GM18951 (cell line): ENCODE results near the gene TEX51.

Source experiments
- POLR2A ChIP-seq: IDR thresholded peaks from 4 replicates; pipeline ENCODE4 v1.6.1; 2011; ENCODE audit warnings: mild to moderate bottlenecking; ENCODE audit not compliant: insufficient read length, insufficient read depth; ENCODE audit errors: extremely low read depth
- in situ Hi-C: fragments of 300-500 bp; cut with MboI; formaldehyde crosslinking; loops from one replicate; pipeline ENCODE4 v1.12.0; 2022; ENCODE audit warnings: low sequenced_read_pairs, mixed read lengths, inconsistent platforms; ENCODE audit not compliant: unreplicated experiment

The TEX51 gene

DNA sequence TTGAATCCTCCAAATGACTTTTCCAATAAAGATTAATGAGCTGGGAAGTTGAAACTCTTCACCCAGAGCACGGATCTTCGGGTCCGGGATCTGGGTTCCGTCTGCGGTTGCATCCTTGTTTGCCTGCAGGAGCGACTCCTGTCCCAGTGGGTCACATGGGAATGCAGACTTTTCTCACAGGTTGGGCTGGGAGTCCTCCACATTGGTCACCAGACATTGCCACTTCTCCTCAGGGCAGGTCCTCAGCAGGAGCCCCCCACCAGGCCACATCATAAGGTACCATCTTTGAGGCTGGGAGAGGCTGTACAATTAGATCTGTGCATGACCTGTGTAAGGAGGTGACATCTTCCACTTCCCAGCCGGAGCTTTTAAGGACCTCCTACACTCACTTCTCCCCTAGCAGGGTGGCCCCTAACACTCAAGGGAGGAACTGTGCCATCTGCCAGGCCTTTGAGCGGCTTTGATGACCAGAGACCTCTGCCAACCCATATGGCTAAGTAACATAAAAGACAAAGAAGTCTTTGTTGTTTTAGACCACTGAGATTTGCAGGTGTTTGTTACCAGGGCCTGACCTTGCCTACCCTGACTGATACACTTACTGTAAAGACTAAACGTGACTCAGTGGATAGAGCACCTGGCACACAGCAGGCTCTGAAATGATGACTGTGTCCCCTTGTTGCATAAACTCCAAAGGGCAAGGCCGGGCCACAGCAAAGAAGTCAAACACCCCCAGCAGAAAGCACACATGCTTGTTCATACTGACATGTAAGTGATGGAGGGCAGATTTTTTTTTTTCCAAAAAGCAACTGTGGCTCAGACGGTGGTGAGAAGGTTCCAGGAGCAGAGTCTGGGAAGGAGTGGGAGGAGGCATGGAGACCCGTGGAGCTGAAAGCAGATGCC is 7.9 kb upstream of the TEX51 start:
- no peak for TF ChIP-seq POLR2A
- in situ Hi-C loops: no loop called here

GRCh38 chr2:126891681-126892500 is 6.8 kb upstream of the TEX51 start:
- in situ Hi-C loops: no loop called here
- TF ChIP-seq POLR2A: no peak

GRCh38 chr2:126893153-126893552 is 5.5 kb upstream of the TEX51 start:
- in situ Hi-C loops: no loop called here
- TF ChIP-seq POLR2A: no peak

DNA sequence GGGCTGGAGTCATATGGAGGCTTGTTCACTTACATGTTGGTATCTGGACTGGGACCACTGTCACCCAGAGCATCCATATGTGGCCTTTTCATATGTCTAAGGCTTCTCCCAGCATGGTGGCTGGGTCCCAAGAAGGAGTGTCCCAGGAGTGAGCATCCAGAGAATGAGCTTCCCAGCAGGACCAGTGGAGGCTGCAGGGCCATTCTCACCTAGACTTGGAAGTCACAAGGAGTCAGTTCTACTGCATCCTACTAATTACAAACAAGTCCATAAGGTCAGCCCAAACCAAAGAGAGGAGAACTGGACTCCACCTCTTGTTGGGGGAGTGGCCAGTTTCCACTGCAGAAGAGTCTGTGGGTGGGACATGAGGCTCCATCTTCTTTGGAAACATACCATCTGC is 5.1 kb upstream of the TEX51 start:
- in situ Hi-C loops: no loop called here
- no peak for TF ChIP-seq POLR2A

- in situ Hi-C loops: no loop called here
- no peak for TF ChIP-seq POLR2A
Observed at GRCh38 chr2:126894082-126894481, 4.6 kb upstream of the TEX51 start.

- no peak for TF ChIP-seq POLR2A
Observed at GRCh38 chr2:126894585-126895182, 4.0 kb upstream of the TEX51 start.

DNA sequence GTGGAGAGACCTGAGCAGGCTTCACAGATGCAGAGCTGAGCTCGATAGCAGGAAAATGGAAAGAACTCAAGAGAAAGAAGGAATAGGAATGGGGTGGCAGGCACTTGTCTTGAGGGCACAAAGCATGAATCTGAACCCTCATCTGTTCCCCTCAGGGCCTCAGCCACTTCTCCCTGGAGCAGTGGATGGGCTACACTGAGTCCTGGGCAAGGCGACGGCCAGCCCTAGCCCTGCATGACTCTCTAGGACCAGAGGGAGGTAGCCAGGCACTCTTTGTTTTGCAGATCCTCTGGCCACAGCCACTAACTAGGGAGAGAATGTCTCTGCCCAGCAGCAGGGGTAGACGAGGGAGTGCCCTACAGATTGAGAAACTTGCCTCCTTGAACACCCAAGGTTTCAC is 3.4 kb upstream of the TEX51 start:
- TF ChIP-seq POLR2A: no peak
- in situ Hi-C loops: no loop called here

More at GRCh38 chr2:126894585-126895182, 4.0 kb upstream of the TEX51 start:
- in situ Hi-C loops: no loop called here

DNA sequence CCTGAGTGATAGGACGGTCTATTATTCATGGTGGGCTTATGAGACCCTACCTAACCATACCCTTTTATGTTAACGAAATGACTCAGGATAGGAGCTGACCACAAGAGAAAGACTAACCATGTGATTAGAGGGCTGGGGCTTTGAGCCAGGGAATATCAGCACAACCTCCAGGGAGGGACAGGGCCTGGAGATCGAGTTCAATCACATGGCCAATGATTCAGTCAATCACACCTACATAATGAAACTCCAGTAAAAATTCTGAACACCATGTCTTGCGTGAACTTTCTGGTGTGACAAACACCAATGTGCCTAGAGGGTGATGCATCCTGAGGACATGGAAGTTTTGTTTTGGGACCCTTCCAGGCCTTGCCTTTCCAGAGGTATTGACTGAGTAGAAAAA is 2.2 kb upstream of the TEX51 start:
- no peak for TF ChIP-seq POLR2A
- in situ Hi-C loops: no loop called here

DNA sequence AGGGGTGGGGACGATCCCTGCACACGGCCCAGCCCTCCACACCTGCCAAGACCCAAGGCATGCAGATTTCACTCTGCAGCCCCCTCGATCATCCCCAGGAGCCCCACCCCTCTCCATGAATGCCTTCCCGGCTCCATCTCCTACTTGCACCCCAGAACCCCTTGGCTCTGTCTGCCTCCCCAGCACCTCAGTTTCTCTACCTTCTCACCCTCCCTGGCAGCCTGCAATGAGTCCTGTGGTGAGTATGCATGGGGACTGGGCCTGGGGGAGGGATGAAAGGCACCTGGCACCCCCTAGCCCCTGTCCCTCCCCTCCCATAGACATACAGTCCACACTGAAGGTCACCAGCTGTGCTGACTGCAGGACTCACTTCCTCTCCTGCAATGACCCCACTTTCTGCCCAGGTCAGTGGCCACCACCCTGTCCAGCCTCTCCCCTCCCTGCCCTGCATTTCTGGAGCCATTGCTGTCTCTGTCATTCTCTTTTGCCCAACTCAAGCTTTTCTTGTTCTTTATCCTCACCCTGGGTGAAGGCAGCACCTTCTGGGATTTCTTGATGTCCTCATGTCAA is 1.0 kb downstream of the TEX51 start:
- no peak for TF ChIP-seq POLR2A
- in situ Hi-C loops: no loop called here

GRCh38 chr2:126900646-126901319 is 2.1 kb downstream of the TEX51 start:
- no peak for TF ChIP-seq POLR2A
- in situ Hi-C loops: no loop called here

GRCh38 chr2:126901459-126901858 is 2.8 kb downstream of the TEX51 start:
- in situ Hi-C loops: no loop called here
- no peak for TF ChIP-seq POLR2A

DNA sequence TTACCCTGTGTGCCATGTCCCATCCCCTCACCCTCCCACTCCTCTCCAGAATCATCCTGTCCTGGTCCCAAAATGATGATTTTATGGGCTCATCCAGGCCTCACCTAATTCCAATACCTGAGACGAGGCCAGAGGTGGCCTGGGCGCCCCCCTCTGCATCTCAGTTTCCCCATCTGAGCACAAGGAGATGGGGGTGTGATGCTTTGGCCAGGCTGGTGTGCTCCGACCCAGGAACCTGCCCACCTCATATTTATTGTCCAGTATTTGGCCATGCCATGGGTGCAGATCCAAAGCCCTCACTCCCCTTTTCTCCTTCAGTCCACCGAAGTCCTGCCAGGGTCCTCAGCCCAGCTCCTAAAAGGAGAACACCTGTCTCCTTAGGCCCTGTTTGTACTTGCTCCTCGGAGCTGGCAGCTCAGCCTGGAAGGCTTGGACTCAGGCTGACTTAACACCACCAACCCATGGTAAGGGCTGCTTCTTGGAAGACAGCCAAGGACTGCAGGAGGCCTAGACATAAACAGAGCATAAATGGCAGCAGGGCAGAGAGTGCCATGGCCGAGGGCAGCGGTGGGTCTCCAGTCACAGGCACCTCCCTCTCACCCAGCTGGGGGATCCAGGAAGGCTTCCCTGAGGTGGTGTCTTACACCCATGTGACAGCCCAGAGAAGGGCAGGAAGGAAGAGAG is 3.6 kb downstream of the TEX51 start:
- in situ Hi-C loops: no loop called here

GRCh38 chr2:126902859-126903258 is 4.2 kb downstream of the TEX51 start:
- no peak for TF ChIP-seq POLR2A
- in situ Hi-C loops: no loop called here

More for the DNA sequence above, 3.6 kb downstream of the TEX51 start:
- no peak for TF ChIP-seq POLR2A
